ENCODE measurements around the gene PHLDB1.
"Not testable (repeated sequence)": the region's sequence is repeated elsewhere in the genome, so short reads cannot be mapped to it uniquely, and the experiment has no call there.

The PHLDB1 gene

GRCh38 chr11:118660681-118661424 lies 53.4 kb downstream of the PHLDB1 start:
- DNase-seq: no peak

- DNase-seq: no peak
These were observed 54.2 kb downstream of the PHLDB1 start for GRCh38 chr11:118661425-118662301.

DNA sequence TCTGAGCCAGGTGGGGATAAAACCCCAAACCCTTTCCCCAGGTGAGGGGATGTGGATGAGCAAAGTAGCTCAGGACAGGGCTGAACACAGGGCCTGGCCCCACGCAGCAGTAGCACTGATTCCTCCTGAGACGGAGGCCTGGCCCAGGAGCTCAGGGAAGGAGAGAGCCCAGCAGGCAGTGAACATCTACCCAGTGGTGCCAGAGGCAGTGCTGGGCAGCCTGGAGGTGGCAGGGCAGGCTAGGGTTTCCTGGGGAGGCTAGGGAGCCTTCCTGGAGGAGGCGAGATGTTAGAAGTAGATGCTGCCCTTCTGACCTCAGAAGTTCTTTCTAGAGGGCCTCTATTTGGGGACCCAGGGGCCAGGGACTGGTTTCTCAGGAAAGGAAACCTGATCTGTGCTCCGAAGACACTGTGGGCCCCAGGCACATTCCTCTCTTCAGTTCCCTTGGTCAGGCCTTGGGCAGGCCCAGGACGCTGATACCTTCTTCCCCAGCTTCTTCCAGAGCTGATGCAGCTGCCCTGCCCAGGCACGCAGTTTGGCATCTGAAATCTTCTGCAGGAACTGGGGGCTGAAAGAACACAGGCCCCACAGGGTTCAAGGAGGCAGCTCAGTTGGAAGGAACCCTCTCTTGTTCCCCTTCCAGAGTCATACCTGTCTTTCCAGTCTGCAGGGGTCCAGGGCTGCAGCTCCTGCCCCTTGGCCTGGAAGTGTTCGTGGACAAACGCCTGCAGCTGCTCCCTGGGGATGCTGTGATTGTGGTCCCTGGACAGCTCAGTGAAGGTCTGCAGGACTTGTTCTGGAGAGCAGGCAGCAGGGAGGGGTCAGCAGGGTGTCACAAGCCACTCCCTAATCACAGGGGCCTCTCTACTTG lies 55.2 kb downstream of the PHLDB1 start:
- DNase-seq: no peak

GRCh38 chr11:118663381-118663780 lies 56.0 kb downstream of the PHLDB1 start:
- no peak for DNase-seq

DNA sequence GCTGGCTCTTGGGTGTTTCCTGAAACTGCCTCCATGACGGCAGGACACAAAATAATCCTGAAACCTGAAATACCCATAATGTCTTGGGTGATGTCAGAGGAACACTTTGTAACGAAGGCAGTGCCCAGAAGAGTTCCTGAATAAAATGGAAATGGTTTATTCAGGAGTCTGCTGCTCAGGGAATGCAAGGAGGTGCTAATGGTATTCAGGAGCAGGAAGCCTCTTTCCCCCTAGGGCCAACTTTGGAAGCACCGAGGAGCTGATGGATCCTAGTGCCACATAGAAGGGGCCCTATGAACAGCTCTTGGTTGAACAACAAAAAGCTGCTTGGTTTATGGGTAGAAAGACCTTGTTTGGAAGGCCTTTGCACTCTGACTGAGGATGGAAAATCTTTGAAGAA lies 56.5 kb downstream of the PHLDB1 start:
- no peak for DNase-seq

- no peak for DNase-seq
These were observed 59.0 kb downstream of the PHLDB1 start for GRCh38 chr11:118666371-118666770.

- DNase-seq: no peak
These were observed 62.6 kb downstream of the PHLDB1 start for GRCh38 chr11:118670063-118670462.

DNA sequence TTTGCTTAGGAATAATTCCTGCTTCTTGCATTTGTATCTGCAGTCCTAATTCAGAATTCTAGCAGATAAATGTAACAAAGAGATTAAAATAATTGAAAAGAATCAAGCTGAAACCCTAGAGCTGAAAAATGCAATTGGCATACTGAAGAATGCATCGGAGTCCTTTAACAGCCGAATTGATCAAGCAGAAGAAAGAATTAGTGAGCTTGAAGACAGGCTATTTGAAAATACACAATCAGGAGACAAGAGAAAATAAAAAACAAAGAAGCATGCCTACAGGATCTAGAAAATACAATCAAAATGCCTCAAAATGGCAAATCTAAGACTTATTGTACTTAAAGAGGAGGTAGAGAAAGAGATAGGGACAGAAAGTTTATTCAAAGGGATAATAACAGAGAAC lies 63.8 kb downstream of the PHLDB1 start:
- no peak for DNase-seq

DNA sequence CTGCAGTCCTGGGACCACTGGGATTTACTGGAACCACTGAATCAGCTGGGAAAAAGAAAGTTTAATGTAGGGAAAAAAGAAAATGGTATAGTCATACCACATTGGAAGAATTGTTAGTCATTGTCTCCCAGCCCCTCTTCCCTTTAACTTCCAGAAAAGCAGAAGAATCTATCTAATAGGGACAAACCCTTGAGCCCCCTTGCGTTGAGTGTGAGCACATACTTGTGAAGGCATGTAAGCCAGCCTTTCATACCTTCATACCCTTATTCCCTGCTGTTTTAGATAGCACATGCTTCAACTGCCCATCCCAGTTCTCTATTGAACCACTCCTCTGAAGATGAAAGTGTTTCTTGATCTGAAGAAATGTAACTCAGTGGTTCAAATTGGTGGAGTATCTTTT lies 65.4 kb downstream of the PHLDB1 start:
- DNase-seq: no peak

DNA sequence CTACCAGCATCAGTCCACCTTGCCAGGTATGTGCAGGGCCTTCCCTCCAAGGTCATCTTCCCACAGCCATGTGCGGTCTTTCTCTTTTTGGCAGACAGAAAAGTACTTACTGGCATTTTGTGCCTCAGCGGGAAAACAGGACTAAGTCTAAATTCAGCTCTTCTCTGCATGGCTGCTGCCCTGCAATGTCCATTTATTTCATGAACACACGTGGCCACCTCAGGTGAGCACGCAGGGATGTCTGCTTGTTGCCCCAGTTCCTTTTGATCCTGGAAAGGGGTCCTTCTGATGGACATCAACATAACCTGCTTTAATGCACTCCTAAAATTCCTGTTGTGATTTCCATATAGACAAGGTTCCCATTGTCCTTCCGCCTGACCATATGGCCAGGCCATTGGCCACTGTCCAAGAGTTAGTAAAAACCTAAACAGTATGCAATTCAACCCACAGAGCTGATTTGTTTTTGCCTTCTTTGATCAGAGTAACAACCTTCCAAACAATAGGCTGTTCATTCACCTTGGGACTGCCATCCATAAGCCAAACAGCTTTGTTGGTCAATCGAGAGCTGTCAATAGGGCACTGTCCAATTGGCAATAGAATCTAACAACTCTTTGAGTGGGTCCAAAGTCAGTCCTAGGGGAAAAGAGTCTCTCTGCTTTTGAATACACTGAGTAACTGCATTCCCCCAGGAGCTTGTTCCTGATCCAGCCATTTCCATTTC lies 66.1 kb downstream of the PHLDB1 start:
- no peak for DNase-seq

- DNase-seq: no peak
These were observed 66.6 kb downstream of the PHLDB1 start for GRCh38 chr11:118674082-118674435.

GRCh38 chr11:118677977-118678376 lies 70.6 kb downstream of the PHLDB1 start:
- DNase-seq: no peak

- DNase-seq: not testable (repeated sequence)
These were observed 71.5 kb downstream of the PHLDB1 start for GRCh38 chr11:118678908-118679307.

GRCh38 chr11:118679483-118679882 lies 72.1 kb downstream of the PHLDB1 start, which contains the start of gene TREH:
Gene TREH, minus strand, starts transcription at chr11:118679650. Its CDS starts 23 bp downstream, at chr11:118679627.
- no peak for DNase-seq

DNA sequence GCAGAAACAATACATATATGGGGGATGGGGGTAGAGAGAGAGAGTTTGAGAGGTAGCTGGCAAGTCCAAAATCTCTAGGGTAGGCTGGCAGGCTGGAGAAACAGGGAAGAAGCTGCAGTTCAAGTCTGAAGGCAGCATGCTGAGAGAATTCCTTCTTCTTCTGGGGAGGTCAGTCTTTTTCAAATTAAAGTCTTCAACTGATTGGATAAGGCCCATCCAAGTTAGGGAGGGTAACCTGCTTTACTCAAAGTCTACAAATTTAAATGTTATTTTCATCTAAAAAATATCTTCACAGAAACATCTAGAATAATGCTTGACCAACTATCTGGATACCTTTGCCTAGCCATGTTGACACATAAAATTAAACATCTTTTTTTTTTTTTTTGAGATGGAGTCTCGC lies 75.0 kb downstream of the PHLDB1 start:
- DNase-seq: no peak

- not testable (repeated sequence) for DNase-seq
These were observed 75.5 kb downstream of the PHLDB1 start for GRCh38 chr11:118682939-118683338.

DNA sequence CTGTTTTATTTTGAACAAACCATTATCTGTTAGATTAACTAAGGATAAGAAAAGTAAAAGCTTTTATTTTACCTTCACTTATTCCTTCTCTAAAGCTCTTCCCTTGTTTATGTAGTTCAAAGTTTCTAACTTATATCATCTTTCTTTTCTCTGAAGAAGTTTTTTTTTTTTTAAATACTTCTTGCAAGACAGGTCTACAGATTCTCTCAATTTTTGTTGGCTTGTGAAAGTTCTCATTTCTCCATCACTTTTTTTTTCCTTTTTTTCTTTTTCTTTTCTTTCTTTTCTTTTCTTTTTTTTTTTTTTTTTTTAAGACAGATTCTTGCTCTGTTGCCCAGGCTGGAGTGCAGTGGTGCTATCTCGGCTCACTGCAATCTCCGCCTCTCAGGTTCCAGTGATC lies 76.8 kb downstream of the PHLDB1 start:
- DNase-seq: no peak

DNA sequence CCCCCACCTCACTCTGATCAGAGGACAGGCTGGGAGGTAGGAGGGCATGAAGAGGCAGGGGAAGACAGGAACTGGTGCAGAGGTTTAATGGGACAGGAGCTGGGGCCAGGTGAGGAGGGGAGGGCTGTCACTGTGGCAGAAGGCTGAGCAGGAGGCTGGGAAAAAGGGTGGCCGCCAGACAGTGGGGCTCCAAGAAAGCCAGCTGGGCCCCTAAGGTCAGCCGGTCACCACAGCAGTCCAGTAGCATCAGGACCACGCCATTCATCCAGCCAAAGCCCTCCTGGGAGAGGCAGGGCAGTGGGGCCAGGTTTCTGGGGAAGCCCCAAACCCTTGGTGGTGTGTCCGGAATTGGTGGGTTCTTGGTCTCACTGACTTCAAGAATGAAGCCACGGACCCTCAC lies 80.5 kb downstream of the PHLDB1 start:
- DNase-seq: no peak

- DNase-seq: not testable (repeated sequence)
These were observed 80.9 kb downstream of the PHLDB1 start for GRCh38 chr11:118688339-118688738.

- DNase-seq: no peak
These were observed 81.6 kb downstream of the PHLDB1 start for GRCh38 chr11:118688851-118689502.

GRCh38 chr11:118689503-118689851 lies 82.1 kb downstream of the PHLDB1 start:
- DNase-seq: no peak

Data from right forelimb (tissue), 1 donor.